ENCODE results near the gene EPN3.

Gene EPN3

DNA sequence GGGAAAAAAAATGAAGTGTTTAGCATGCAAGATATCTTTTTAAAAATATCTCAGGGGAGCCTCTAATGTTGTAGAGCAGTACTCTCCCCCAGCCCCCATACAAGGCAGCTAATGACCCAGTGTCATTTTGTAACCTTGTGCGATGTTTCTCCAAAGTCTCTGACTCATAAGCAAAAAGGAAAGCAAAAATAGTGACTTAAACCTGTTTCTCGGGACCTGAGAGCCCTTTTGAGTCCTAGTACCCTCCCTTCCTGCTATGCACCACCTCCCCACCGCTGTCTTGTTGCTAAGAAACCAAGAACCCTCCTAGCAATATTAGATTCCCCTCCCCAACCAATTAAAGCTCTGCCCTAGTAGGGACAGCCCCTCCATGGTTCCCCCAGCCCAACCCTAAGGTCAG, 21.5 kb upstream of the EPN3 start:
- DNase-seq: no peak

DNA sequence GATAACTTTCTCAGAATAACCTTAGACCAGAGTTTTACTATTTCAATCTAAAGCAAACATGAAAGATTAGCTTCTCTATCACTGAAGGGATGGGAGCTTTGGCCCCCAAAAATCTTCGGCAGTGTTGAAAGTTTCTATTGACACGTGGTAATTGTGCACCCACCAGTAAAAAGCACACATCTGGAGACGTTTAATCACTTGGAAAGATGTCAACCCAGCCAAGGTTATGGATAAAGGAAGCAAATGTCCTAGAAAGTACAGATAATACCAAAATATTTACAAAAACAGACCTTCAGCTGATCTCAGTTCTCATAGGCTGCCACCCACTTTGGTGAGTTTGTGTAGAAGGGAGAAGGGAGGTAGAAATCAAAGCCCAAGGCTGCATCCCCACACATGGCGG, 19.0 kb upstream of the EPN3 start:
- DNase-seq: no peak

- no peak for DNase-seq
These were observed 18.1 kb upstream of the EPN3 start for GRCh38 chr17:50514388-50514787.

DNA sequence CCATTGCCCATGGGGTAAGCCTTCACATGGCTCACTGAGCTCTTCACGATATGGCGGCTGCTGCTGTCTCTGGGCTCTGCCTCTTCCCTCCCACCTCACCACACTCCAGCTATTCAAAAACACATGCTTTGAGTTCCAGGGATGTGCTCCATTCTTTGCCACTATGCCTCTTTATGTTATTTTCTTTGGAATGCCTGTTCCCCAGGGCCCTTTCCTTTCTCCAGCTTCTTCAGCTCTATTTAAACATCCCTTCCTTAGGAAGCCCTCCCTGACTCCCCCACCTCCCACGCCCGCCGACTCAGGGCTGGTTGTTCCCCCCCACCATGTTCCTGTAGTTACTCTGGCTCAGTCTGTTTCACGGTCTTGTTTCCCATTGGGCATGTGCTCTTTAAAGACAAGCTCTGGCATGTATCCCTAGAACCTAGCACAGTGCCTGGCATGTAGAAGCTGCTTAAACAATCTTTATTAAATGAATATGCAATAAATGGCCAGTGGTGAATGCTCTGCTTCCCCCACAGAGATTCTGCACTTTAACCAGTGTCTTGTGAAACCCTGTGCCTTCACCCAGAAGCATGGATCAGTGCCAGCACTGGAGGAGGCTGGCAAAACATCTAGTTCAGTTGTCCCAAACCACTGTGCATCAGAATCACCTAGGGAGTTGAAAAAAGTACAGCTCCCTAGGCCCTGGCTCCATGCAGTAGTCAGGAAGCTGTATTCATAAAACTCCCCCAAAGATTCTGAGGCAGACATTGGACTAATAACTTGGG, 17.4 kb upstream of the EPN3 start:
- peak in 1 of 14 donors; percentile 10 for DNase-seq

GRCh38 chr17:50517011-50517410, 15.5 kb upstream of the EPN3 start:
- DNase-seq: no peak

GRCh38 chr17:50517504-50518383, 14.8 kb upstream of the EPN3 start:
- DNase-seq: peak in 1 of 14 donors; percentile 60

DNA sequence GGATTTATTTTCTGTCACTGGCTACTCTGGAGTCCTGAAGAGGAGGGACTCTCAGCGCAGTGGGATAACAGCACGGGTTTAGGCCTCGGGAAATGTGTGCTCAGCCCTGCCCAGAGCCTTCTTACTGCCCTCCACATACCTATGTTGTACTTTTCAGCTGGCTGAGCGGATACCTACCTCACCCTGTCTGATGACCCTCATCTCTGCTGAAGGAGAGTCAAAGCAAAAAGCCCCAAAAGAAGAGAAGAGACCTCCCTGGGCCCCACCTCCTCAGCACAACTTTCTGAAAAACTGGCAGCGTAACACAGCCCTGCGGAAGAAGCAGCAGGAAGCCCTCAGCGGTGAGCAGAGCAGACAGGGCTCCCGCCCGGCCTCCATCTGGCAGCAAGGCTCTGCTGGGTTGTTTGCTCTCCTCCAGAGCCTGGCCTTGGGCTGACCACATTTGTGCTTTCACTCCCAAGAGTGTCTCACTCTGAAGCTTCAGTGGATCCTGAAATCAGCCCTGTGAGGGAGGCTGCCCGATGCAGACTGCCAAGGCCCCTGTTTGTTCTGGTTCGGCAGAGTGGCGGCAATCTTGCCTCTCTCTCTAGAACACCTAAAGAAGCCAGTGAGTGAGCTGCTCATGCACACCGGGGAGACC, 14.0 kb upstream of the EPN3 start:
- DNase-seq: peak in 1 of 14 donors; percentile 82

DNA sequence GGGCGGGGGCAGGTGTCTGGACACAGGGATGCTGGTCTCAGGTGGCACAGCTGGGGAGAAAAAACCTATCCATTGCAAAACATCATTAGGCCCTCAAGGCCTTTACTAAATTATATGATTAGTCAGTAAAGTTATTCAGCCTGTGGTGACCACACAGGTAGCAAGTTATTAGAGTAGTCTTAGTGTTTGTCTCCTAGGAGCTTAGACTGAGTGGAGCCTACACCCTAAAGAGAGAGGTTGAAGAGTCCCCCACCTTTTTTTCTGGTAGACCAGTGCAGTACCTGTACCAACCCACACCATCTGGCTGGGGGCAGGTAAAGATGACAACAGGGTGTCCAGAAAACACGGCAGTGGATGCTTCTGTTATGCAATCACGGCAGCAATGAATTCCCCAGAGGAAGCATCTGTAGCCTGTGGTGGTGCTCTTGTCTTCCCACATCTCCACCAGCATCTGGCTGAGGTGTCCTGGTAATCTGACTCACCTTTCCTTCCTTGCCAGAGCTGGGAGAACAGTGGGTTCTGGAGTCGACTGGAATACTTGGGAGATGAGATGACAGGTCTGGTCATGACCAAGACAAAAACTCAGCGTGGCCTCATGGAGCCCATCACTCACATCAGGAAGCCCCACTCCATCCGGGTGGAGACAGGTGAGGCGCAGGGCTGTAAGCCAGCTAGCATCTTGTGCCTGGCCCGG, 13.2 kb upstream of the EPN3 start:
- DNase-seq: no peak

DNA sequence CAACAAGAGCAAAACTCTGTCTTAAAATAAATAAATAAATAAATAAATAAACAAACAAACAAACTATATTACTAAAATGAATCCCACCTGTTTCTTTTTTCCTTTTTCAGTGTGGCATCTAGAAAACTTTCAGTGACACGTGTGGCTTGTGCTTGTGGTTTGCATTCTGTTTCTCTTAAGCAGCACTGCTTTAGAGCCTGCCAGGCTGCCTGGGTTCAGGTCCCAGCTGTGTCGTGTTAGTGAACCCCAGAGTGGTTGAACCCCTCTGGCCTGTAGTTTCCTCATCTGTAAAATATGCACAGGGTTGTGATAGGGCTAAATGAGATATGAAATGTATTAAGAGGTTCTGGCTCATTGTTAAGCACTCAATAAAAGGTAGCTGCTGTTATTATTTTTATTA, 12.1 kb upstream of the EPN3 start:
- DNase-seq: no peak

- DNase-seq: no peak
These were observed 11.0 kb upstream of the EPN3 start for GRCh38 chr17:50521514-50521913.

GRCh38 chr17:50522766-50523165, 9.8 kb upstream of the EPN3 start:
- DNase-seq: no peak

GRCh38 chr17:50523208-50523607, 9.3 kb upstream of the EPN3 start:
- no peak for DNase-seq

DNA sequence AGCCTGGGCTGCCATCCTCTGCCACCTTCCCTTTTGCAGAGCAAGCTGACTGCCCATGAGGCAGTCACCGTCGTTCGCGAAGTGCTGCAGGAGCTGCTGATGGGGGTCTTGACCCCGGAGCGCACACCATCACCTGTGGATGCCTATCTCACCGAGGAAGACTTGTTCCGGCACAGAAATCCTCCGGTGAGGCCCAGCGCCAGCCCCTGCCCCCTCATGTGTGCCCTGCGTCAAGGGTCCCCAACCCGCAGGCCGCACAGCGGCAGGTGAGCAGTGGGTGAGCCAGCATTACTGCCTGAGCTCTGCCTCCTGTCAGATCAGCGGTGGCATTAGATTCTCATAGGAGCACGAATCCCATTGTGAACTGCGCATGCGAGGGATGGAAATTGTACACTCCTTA, 7.7 kb upstream of the EPN3 start:
- DNase-seq: no peak

DNA sequence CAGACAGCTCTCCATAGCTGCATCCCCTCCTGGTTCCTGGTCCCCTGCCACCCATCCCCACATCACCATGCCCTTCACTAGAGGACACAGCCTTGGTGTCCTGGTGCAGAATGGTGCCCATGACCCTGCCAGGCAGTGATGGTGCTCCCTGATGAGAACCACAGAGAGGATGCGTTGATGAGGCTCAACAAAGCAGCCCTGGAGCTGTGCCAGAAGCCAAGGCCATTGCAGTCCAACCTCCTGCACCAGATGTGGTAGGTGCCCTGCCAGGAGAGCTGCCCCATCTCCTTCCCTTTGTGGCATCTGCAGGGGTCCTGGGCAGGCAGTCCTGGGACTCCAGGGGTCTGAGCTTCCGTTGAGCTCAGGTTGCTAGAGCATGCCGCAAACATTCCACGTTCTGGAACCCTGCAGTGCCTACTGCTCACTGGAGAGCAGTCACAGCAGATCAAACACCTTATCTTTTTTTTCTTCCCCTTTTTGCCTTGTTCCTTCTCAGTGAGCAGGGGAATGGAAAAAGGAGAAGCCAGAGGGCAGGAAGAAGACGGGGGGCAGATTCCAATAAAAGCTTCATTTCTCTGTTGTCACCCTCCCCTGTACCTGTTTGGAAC, 5.3 kb upstream of the EPN3 start:
- no peak for DNase-seq

GRCh38 chr17:50527949-50528474, 4.5 kb upstream of the EPN3 start:
- no peak for DNase-seq

DNA sequence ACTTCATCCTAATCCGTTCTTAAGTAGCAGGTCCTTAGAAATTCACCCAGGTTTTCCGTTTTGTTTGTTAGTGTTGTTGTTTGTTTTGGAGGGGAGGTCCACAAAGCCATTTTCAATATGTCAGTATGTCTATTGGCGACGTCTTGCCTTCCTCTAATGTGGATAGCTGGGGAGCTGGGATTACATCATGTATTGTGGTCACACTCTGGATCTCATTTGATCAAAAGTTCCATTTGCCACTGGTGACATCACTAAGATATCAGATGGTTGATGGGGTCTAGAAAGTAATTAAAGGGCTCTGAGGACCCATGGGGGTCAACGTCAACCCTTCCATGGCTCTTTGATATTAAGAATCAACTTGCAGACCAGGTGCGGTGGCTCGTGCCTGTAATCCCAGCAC, 2.7 kb upstream of the EPN3 start:
- no peak for DNase-seq

- no peak for DNase-seq
These were observed 1.0 kb upstream of the EPN3 start for GRCh38 chr17:50531428-50532025.

GRCh38 chr17:50533185-50533584, 650 bp downstream of the EPN3 start:
- no peak for DNase-seq

DNA sequence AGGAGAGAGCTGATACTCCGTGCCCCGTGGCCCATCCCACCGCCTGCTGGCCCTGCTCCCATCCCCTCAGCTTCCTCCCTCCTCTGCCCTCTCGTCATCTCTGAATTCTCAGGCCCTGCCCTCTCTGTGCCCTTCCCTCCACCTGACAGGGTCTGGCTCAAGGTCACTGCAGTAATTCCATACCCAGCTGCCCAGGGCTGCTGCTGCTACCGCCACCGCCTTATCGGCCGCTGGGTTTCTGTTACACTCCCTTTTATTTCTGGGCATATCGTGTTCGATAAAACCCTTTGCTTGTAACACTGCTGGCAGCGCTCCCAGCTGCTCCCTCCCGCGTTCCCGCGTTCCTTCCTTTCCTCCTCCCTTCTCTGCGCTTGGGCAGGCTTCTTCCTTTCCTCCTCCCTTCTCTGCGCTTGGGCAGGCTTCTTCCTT, 1.2 kb downstream of the EPN3 start:
- DNase-seq: no peak

DNA sequence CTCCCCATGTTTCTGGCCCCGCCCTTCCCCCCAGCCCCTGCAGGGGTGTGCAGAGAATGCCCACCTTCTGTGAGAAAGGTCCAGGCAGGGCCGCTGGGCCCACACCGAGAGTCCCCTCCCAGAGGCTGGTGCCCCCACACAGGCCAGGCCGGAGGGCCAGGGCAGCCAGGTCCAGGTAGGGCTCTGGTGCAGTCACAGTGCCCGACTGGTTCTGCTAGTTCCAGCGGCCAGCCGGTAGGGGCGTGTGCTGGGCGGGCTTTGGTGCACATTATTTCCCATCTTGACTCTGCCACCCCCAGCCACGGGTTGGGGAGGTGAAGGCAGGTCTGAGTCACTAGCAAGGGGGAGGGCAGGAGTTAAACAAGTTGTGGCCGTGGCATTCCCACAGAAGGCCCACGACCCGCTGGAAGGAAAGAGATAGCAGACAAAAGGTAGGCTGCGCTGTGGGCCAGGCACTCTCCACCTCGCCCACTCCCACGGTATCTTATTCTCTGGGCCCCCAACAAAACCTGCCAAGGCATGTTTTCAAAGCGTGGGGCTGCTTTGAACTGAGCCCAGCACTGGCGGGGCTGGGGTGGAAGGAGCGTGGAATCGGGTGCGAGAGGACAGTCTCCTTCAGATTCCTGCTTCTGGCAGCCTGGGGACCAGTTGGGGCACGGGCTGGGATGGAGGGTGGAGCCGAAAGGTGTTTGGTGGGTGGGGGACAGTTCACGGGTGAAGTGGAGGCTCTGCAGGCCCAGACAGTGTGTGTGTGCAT, 1.9 kb downstream of the EPN3 start:
- DNase-seq: no peak

GRCh38 chr17:50534979-50535326, 2.4 kb downstream of the EPN3 start:
- DNase-seq: no peak

Data from C1 segment of cervical spinal cord (tissue), 14 donors.